ENCODE results near the gene WNT3A.

GRCh38 chr1:228000836-228001563 is 5.8 kb upstream of the WNT3A start:
- TF ChIP-seq, protein P1, sequence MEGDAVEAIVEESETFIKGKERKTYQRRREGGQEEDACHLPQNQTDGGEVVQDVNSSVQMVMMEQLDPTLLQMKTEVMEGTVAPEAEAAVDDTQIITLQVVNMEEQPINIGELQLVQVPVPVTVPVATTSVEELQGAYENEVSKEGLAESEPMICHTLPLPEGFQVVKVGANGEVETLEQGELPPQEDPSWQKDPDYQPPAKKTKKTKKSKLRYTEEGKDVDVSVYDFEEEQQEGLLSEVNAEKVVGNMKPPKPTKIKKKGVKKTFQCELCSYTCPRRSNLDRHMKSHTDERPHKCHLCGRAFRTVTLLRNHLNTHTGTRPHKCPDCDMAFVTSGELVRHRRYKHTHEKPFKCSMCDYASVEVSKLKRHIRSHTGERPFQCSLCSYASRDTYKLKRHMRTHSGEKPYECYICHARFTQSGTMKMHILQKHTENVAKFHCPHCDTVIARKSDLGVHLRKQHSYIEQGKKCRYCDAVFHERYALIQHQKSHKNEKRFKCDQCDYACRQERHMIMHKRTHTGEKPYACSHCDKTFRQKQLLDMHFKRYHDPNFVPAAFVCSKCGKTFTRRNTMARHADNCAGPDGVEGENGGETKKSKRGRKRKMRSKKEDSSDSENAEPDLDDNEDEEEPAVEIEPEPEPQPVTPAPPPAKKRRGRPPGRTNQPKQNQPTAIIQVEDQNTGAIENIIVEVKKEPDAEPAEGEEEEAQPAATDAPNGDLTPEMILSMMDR (IDR thresholded peaks at IDR 0.05) = no peak
- TF ChIP-seq POLR2A (IDR thresholded peaks at IDR 0.05) = no peak
